GM23338 (cell line): ENCODE data around the gene DMTF1. TPM values are rescaled to one million over a fixed set of nuclear protein-coding genes. Genes with fewer than 3 reads are reported as not detected.
A peak's percentile ranks its signal among the peaks of the same experiment; 100 is the strongest.

Experiments used
- ATAC-seq: fragments of 200-7000 bp; cut with Tn5 transposase; 3 replicates; pipeline ENCODE4 v1.9.1; 2020
- DNase-seq: peaks from one replicate; pipeline ENCODE4 v3.0.0-alpha.2; 2015; ENCODE audit warnings: low spot score
- H2AFZ ChIP-seq: fragments of 200-600 bp; sonication (generic); 2 replicates; pipeline ENCODE4 v1.8.0; 2016; ENCODE audit warnings: antibody characterized with exemption, mild to moderate bottlenecking, moderate library complexity
- H3F3A ChIP-seq: fragments of 200-600 bp; sonication (generic); replicated peaks from 2 replicates; pipeline ENCODE4 v1.8.0; 2017; ENCODE audit warnings: antibody characterized with exemption, mixed run types, low read depth
- H3K27ac ChIP-seq: fragments of 200-600 bp; sonication (generic); 2 replicates; pipeline ENCODE4 v1.6.1; 2016; ENCODE audit warnings: low read depth
- H3K27me3 ChIP-seq: fragments of 200-600 bp; sonication (generic); 2 replicates; pipeline ENCODE4 v1.8.0; 2016; ENCODE audit warnings: mild to moderate bottlenecking, mixed run types, moderate library complexity; ENCODE audit not compliant: insufficient read depth
- H3K36me3 ChIP-seq: fragments of 200-600 bp; sonication (generic); 2 replicates; pipeline ENCODE4 v1.8.0; 2016; ENCODE audit warnings: mild to moderate bottlenecking; ENCODE audit not compliant: insufficient read depth
- H3K4me1 ChIP-seq: fragments of 200-600 bp; sonication (generic); 2 replicates; pipeline ENCODE4 v1.8.0; 2016; ENCODE audit warnings: mild to moderate bottlenecking, moderate library complexity; ENCODE audit not compliant: insufficient read depth
- H3K4me2 ChIP-seq: fragments of 200-600 bp; sonication (generic); 2 replicates; pipeline ENCODE4 v1.7.1; 2017; ENCODE audit warnings: mixed run types
- H3K4me3 ChIP-seq: fragments of 200-600 bp; sonication (generic); 2 replicates; pipeline ENCODE4 v1.6.1; 2016; ENCODE audit warnings: mixed run types
- H3K79me2 ChIP-seq: fragments of 200-600 bp; sonication (generic); replicated peaks from 2 replicates; pipeline ENCODE4 v1.8.0; 2017; ENCODE audit warnings: mild to moderate bottlenecking; ENCODE audit not compliant: insufficient read depth
- H3K9me2 ChIP-seq: fragments of 200-600 bp; sonication (generic); 2 replicates; pipeline ENCODE4 v1.8.0; 2017; ENCODE audit not compliant: insufficient read depth
- H4K20me1 ChIP-seq: fragments of 200-600 bp; sonication (generic); replicated peaks from 2 replicates; pipeline ENCODE4 v1.8.0; 2017; ENCODE audit warnings: mild to moderate bottlenecking; ENCODE audit not compliant: insufficient read depth
- H3K27ac Mint-ChIP-seq: 2 replicates; pipeline ENCODE4 v1.8.0; 2020; ENCODE audit warnings: inconsistent platforms, mild to moderate bottlenecking, moderate library complexity, mixed read lengths
- H3K27me3 Mint-ChIP-seq: 3 replicates; pipeline ENCODE4 v1.8.0; 2022; ENCODE audit warnings: low read depth, mild to moderate bottlenecking, moderate library complexity, mixed read lengths, inconsistent platforms; ENCODE audit not compliant: insufficient read depth, poor library complexity
- H3K36me3 Mint-ChIP-seq: 3 replicates; pipeline ENCODE4 v1.8.0; 2021; ENCODE audit warnings: low read depth, mild to moderate bottlenecking, inconsistent platforms, moderate library complexity, mixed read lengths
- H3K4me1 Mint-ChIP-seq: 3 replicates; pipeline ENCODE4 v1.8.0; 2020; ENCODE audit warnings: mild to moderate bottlenecking, inconsistent platforms, mixed read lengths
- H3K4me3 Mint-ChIP-seq: 3 replicates; pipeline ENCODE4 v1.8.0; 2021; ENCODE audit warnings: moderate library complexity, mild to moderate bottlenecking, inconsistent platforms, mixed read lengths
- H3K9me3 Mint-ChIP-seq: 3 replicates; pipeline ENCODE4 v1.8.0; 2020; ENCODE audit warnings: moderate library complexity, mild to moderate bottlenecking, inconsistent platforms, mixed read lengths
- CREB1 ChIP-seq: fragments of 250-450 bp; sonication (Bioruptor Pico); IDR thresholded peaks from 2 replicates; pipeline ENCODE4 v1.5.0; 2020; ENCODE audit warnings: low read depth, mild to moderate bottlenecking, moderate library complexity
- JUNB ChIP-seq: IDR thresholded peaks from one replicate; pipeline ENCODE4 v1.6.1; 2016; ENCODE audit warnings: antibody characterized with exemption; ENCODE audit not compliant: unreplicated experiment
- NANOG ChIP-seq: IDR thresholded peaks from 2 replicates; pipeline ENCODE4 v1.6.1; 2016; ENCODE audit warnings: antibody characterized with exemption, borderline replicate concordance
- POLR2AphosphoS5 ChIP-seq: IDR thresholded peaks from 2 replicates; pipeline ENCODE4 v1.6.1; 2016; ENCODE audit warnings: antibody characterized with exemption, low read depth
- ZNF114 ChIP-seq: fragments of 250-450 bp; sonication (Bioruptor Pico); IDR thresholded peaks from 2 replicates; pipeline ENCODE4 v1.5.0; 2020; ENCODE audit warnings: mild to moderate bottlenecking, moderate library complexity
- ZNF331 ChIP-seq: fragments of 250-450 bp; sonication (Bioruptor Pico); IDR thresholded peaks from 2 replicates; pipeline ENCODE4 v1.5.0; 2020; ENCODE audit warnings: low read depth, mild to moderate bottlenecking, moderate library complexity
- long read RNA-seq: library from polyadenylated mRNA; unstranded; transcript quantifications from one replicate; pipeline ENCODE4 v2.0.0, GENCODE V29; 2020; ENCODE audit not compliant: unreplicated experiment
- polyA plus RNA-seq: library from polyadenylated mRNA; unstranded; fragments of >200 nt; fragmentation: Nextera tagmentation; extraction: Ambion mirVana; gene quantifications from 2 replicates; pipeline ENCODE4 v1.2.1, GENCODE V29; 2016
- total RNA-seq: library from RNA; depleted of rRNA; stranded (reverse); fragments of >200 nt; shearing (Covaris generic); gene quantifications from 2 replicates; pipeline ENCODE4 v1.2.3, GENCODE V29; 2014; rRNA removed
- TF ChIP-seq, protein P1 (sequence below): IDR thresholded peaks from 2 replicates; pipeline ENCODE4 v1.6.1; 2016; ENCODE audit warnings: antibody characterized with exemption
- TF ChIP-seq, protein P2 (sequence below), 2 experiments: fragments of 200-600 bp in 1 of 2; sonication (generic) in 1 of 2; conservative IDR thresholded peaks; 2 replicates each; pipeline versions ENCODE4 v1.5.1 to v1.6.1; 2016 to 2017; ENCODE audit warnings: antibody characterized with exemption in 2 of 2, low read depth in 2 of 2, mild to moderate bottlenecking in 2 of 2, moderate library complexity in 1 of 2

The DMTF1 gene
- total RNA-seq (107 and 114 TPM in 2 replicates), polyA plus RNA-seq (52.1 and 60.4 TPM in 2 replicates)
- long read RNA-seq, transcript DMTF1-201 (18 exons, 3,801 nt): major isoform, 5 of 16 reads
- long read RNA-seq, partial matches to known transcripts: 9 of 16 reads
- long read RNA-seq, other reads (novel, unspliced or antisense): 2 of 16 reads

GRCh38 chr7:87152112-87152896 lies at the start of gene DMTF1:
Gene DMTF1 (plus strand): TSS chr7:87152453. CDS start chr7:87164942, 12,489 bp downstream.
- Histone ChIP-seq H3K79me2 (peaks cover 49% of the 10 kb centered on the region), H2AFZ (peak within 1 kb of the TSS; percentile 70; the same call in 1 of the 2 replicates), H4K20me1 (peaks cover 28% of the 10 kb centered on the region), H3K4me3 (peak within 1 kb of the TSS; percentile 84), H3F3A (no peaks in the 10 kb centered on the region), H3K9me2 (no peaks in the 10 kb centered on the region), H3K4me1 (0 out of 2 replicates have a peak, but pooled peaks cover 8% of the 10 kb centered on the region), H3K36me3 (no peaks in the 10 kb centered on the region), H3K27me3 (no peaks in the 10 kb centered on the region), H3K27ac (peak within 1 kb of the TSS; percentile 99), H3K4me2 (peak within 1 kb of the TSS; percentile 88)
- TF ChIP-seq, protein P1, sequence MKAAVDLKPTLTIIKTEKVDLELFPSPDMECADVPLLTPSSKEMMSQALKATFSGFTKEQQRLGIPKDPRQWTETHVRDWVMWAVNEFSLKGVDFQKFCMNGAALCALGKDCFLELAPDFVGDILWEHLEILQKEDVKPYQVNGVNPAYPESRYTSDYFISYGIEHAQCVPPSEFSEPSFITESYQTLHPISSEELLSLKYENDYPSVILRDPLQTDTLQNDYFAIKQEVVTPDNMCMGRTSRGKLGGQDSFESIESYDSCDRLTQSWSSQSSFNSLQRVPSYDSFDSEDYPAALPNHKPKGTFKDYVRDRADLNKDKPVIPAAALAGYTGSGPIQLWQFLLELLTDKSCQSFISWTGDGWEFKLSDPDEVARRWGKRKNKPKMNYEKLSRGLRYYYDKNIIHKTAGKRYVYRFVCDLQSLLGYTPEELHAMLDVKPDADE: peak; percentile 41; the same call in 1 of the 2 replicates
- TF ChIP-seq CREB1 (CRISPR knock-in tag) (peak; percentile 93), POLR2AphosphoS5 (peak; percentile 97), ZNF331 (CRISPR knock-in tag) (no peak)
- TF ChIP-seq, protein P2, sequence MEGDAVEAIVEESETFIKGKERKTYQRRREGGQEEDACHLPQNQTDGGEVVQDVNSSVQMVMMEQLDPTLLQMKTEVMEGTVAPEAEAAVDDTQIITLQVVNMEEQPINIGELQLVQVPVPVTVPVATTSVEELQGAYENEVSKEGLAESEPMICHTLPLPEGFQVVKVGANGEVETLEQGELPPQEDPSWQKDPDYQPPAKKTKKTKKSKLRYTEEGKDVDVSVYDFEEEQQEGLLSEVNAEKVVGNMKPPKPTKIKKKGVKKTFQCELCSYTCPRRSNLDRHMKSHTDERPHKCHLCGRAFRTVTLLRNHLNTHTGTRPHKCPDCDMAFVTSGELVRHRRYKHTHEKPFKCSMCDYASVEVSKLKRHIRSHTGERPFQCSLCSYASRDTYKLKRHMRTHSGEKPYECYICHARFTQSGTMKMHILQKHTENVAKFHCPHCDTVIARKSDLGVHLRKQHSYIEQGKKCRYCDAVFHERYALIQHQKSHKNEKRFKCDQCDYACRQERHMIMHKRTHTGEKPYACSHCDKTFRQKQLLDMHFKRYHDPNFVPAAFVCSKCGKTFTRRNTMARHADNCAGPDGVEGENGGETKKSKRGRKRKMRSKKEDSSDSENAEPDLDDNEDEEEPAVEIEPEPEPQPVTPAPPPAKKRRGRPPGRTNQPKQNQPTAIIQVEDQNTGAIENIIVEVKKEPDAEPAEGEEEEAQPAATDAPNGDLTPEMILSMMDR (conservative IDR thresholded peaks at IDR 0.05; ENCODE audit: low read depth in 2 of 2): no peak
- Mint-ChIP-seq H3K4me1 (peaks cover 25% of the 10 kb centered on the region), H3K36me3 (peaks cover 21% of the 10 kb centered on the region), H3K27me3 (peaks cover 11% of the 10 kb centered on the region), H3K4me3 (peak within 1 kb of the TSS; percentile 94), H3K9me3 (0 out of 3 replicates have a peak, but pooled peaks cover 3% of the 10 kb centered on the region), H3K27ac (peak within 1 kb of the TSS; percentile 100)
- peak; percentile 97 for DNase-seq
- peak; percentile 89 for ATAC-seq

DNA sequence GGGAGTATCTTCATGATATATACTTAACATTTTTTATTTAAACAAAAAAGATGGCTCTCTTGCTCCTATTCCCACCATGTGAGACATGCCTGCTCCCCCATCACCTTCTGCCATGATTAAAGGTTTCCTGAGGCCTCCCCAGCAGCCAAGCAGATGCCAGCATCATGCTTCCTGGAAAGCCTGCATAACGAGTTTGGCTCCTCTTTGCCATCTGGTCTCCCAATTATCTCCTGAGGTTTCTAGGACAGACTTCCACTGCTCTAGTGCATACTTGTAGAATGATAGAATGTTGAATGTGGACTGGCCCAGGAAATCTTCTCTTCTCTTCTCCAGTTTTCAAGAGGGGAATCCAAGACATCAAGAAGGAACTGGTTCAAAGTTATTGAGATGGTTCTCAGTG lies 46.9 kb upstream of the DMTF1 start:
- no peaks in the 10 kb centered on the region for H4K20me1 ChIP-seq
- H2AFZ ChIP-seq: no peak overlapping the region
- H3K9me2 ChIP-seq: 0 out of 2 replicates have a peak, but pooled peaks cover 8% of the 10 kb centered on the region
- Mint-ChIP-seq H3K27me3 (no peaks in the 10 kb centered on the region), H3K9me3 (peaks cover 3% of the 10 kb centered on the region; the same call in 1 of the 3 replicates), H3K36me3 (no peaks in the 10 kb centered on the region), H3K4me1 (no peaks in the 10 kb centered on the region), H3K27ac (no peak overlapping the region), H3K4me3 (no peak overlapping the region)
- no peak overlapping the region for H3K4me2 ChIP-seq
- no peaks in the 10 kb centered on the region for H3K27me3 ChIP-seq
- H3K36me3 ChIP-seq: no peaks in the 10 kb centered on the region
- TF ChIP-seq CREB1 (CRISPR knock-in tag): no peak
- TF ChIP-seq ZNF114 (CRISPR knock-in tag): no peak
- no peak for TF ChIP-seq JUNB
- no peak for TF ChIP-seq NANOG
- H3K79me2 ChIP-seq: no peaks in the 10 kb centered on the region
- H3K4me3 ChIP-seq: no peak overlapping the region
- no peak overlapping the region for H3K27ac ChIP-seq
- DNase-seq (no peak), ATAC-seq (no peak)
- H3F3A ChIP-seq: no peaks in the 10 kb centered on the region
- H3K4me1 ChIP-seq: no peaks in the 10 kb centered on the region
